LNCAP (cell line): ENCODE data around the gene CCDC27.

Experiments used
- TF ChIP-seq, protein P1 (sequence below): fragments of 450-650 bp; IDR thresholded peaks from 2 replicates; pipeline ENCODE4 v1.5.1; 2017; ENCODE audit warnings: mild to moderate bottlenecking

CCDC27 gene

GRCh38 chr1:3714284-3714741, 37.9 kb upstream of the CCDC27 start:
- TF ChIP-seq, protein P1, sequence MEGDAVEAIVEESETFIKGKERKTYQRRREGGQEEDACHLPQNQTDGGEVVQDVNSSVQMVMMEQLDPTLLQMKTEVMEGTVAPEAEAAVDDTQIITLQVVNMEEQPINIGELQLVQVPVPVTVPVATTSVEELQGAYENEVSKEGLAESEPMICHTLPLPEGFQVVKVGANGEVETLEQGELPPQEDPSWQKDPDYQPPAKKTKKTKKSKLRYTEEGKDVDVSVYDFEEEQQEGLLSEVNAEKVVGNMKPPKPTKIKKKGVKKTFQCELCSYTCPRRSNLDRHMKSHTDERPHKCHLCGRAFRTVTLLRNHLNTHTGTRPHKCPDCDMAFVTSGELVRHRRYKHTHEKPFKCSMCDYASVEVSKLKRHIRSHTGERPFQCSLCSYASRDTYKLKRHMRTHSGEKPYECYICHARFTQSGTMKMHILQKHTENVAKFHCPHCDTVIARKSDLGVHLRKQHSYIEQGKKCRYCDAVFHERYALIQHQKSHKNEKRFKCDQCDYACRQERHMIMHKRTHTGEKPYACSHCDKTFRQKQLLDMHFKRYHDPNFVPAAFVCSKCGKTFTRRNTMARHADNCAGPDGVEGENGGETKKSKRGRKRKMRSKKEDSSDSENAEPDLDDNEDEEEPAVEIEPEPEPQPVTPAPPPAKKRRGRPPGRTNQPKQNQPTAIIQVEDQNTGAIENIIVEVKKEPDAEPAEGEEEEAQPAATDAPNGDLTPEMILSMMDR: no peak

GRCh38 chr1:3714814-3715213, 37.4 kb upstream of the CCDC27 start:
- TF ChIP-seq, protein P1: no peak

- TF ChIP-seq, protein P1: no peak
Measured at GRCh38 chr1:3716351-3716750, 35.9 kb upstream of the CCDC27 start.

- TF ChIP-seq, protein P1: no peak
Measured at GRCh38 chr1:3717041-3717714, 35.1 kb upstream of the CCDC27 start.

- TF ChIP-seq, protein P1: no peak
Measured at GRCh38 chr1:3717715-3718601, 34.3 kb upstream of the CCDC27 start.

GRCh38 chr1:3718764-3719163, 33.5 kb upstream of the CCDC27 start:
- TF ChIP-seq, protein P1: no peak

DNA sequence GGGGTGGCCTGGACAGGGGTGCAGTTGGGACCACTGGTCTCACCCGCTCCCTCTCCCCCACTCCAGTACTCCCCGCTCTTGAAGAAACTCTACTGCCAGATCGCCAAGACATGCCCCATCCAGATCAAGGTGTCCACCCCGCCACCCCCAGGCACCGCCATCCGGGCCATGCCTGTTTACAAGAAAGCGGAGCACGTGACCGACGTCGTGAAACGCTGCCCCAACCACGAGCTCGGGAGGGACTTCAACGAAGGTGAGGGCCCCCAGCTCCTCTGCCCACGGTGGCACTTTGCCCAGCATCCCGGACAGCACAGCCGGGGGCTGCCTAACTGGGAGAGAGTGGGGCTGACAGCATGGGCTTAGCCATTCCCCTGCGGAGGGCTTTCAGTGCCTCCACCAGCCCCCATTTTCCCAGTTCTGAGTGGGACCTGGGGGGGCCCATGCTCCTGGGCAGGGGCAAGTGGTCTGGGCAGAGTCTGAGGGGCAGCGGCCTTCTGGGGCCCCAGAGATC, 30.2 kb upstream of the CCDC27 start:
- TF ChIP-seq, protein P1: no peak
